Sciatic nerve (tissue), 2 donors: Measurements from ENCODE around the gene C7orf33. TPM values are rescaled to one million over a fixed set of nuclear protein-coding genes. Genes with fewer than 3 reads are reported as not detected.
"Not testable (repeated sequence)": the region's sequence is repeated elsewhere in the genome, so short reads cannot be mapped to it uniquely, and the experiment has no call there.

Experiments
- ATAC-seq: fragments of 200-7000 bp; cut with Tn5 transposase; one replicate; pipeline ENCODE4 v1.9.1; 2020; ENCODE audit warnings: mild to moderate bottlenecking, moderate library complexity
- DNase-seq: peaks from one replicate; pipeline ENCODE4 v3.0.0-alpha.2; 2020; ENCODE audit warnings: low spot score
- intact Hi-C: fragments of 100-400 bp; cut with DNase I; formaldehyde crosslinking; loops from one replicate; pipeline ENCODE4 v1.14.2; 2022
- total RNA-seq: library from RNA; stranded (reverse); fragmentation: NEBNext Ultra II Directional; extraction: Animal tissue kit (Norgen Biotek cat#: 25700); gene quantifications from one replicate; pipeline ENCODE4 v1.2.1, GENCODE V29; 2021
- donor health status: DM: no; HTN: no; CAD: no.
- donor health status: DM: no; HTN: no; CAD: no.

C7orf33 gene
- total RNA-seq, 1 donor from 2014 or later = not detected

GRCh38 chr7:148575640-148576411 is 14.7 kb upstream of the C7orf33 start:
- intact Hi-C loops = loop anchor here (5.0 kb wide), 1 partner anchor 386 kb away; no protein-coding TSS in a partner anchor
- DNase-seq = peak; percentile 78
- ATAC-seq = peak; percentile 53

- ATAC-seq (no peak), DNase-seq (no peak)
- intact Hi-C loops = loop anchor here (5.0 kb wide), 1 partner anchor 383 kb away; no protein-coding TSS in a partner anchor
Observed at GRCh38 chr7:148579366-148579765, 11.2 kb upstream of the C7orf33 start.

- ATAC-seq = no peak
- intact Hi-C loops = no loop called here
- no peak for DNase-seq
Observed at GRCh38 chr7:148580446-148580845, 10.1 kb upstream of the C7orf33 start.

GRCh38 chr7:148581624-148582023 is 8.9 kb upstream of the C7orf33 start:
- ATAC-seq (no peak), DNase-seq (no peak)
- intact Hi-C loops = no loop called here

GRCh38 chr7:148584154-148584827 is 6.3 kb upstream of the C7orf33 start:
- intact Hi-C loops = no loop called here
- DNase-seq (no peak), ATAC-seq (no peak)

GRCh38 chr7:148585399-148585798 is 5.2 kb upstream of the C7orf33 start:
- no peak for ATAC-seq
- intact Hi-C loops = no loop called here
- DNase-seq = no peak

- intact Hi-C loops = no loop called here
- DNase-seq (no peak), ATAC-seq (no peak)
Observed at GRCh38 chr7:148587076-148587475, 3.5 kb upstream of the C7orf33 start.

GRCh38 chr7:148588168-148588567 is 2.4 kb upstream of the C7orf33 start:
- ATAC-seq (no peak), DNase-seq (no peak)
- intact Hi-C loops = no loop called here

GRCh38 chr7:148588670-148589131 is 1.9 kb upstream of the C7orf33 start:
- intact Hi-C loops = no loop called here
- ATAC-seq = no peak
- DNase-seq = no peak

GRCh38 chr7:148589640-148590039 is 926 bp upstream of the C7orf33 start:
- DNase-seq (no peak), ATAC-seq (no peak)
- intact Hi-C loops = no loop called here

- ATAC-seq, intact Hi-C loops, DNase-seq: not testable (repeated sequence)
Observed at GRCh38 chr7:148596354-148596753, 5.8 kb downstream of the C7orf33 start.

- intact Hi-C loops = no loop called here
- DNase-seq = no peak
- no peak for ATAC-seq
Observed at GRCh38 chr7:148598351-148598750, 7.8 kb downstream of the C7orf33 start.

GRCh38 chr7:148605350-148605749 is 14.8 kb downstream of the C7orf33 start:
- ATAC-seq (no peak), DNase-seq (no peak)
- intact Hi-C loops = no loop called here

GRCh38 chr7:148607151-148607661 is 16.6 kb downstream of the C7orf33 start:
- intact Hi-C loops = no loop called here
- no peak for ATAC-seq

GRCh38 chr7:148609045-148609725 is 18.6 kb downstream of the C7orf33 start:
- intact Hi-C loops = no loop called here
- DNase-seq = no peak
- no peak for ATAC-seq

More at GRCh38 chr7:148607151-148607661, 16.6 kb downstream of the C7orf33 start:
- no peak for DNase-seq

GRCh38 chr7:148611692-148612091 is 21.1 kb downstream of the C7orf33 start:
- DNase-seq = no peak
- intact Hi-C loops = no loop called here
- ATAC-seq = no peak

- intact Hi-C loops = no loop called here
- DNase-seq (no peak), ATAC-seq (no peak)
Observed at GRCh38 chr7:148615085-148615730, 24.6 kb downstream of the C7orf33 start.

- intact Hi-C loops = no loop called here
- ATAC-seq = no peak
- no peak for DNase-seq
Observed at GRCh38 chr7:148620749-148621359, 30.3 kb downstream of the C7orf33 start.

- no peak for DNase-seq
- intact Hi-C loops = no loop called here
- ATAC-seq = no peak
Observed at GRCh38 chr7:148621563-148621962, 31.0 kb downstream of the C7orf33 start.
